Stimulated activated CD8-positive, alpha-beta memory T cell treated with anti-CD3 and anti-CD28 coated beads, Interleukin-4, amount 100 ng/mL, for 48 hours (primary cell): ENCODE data around the gene ITGB6.
"Not testable (repeated sequence)": the region's sequence is repeated elsewhere in the genome, so short reads cannot be mapped to it uniquely, and the experiment has no call there.

Source experiments
- DNase-seq: peaks from one replicate; pipeline ENCODE4 v3.0.0-alpha.2; 2020

ITGB6 gene

DNA sequence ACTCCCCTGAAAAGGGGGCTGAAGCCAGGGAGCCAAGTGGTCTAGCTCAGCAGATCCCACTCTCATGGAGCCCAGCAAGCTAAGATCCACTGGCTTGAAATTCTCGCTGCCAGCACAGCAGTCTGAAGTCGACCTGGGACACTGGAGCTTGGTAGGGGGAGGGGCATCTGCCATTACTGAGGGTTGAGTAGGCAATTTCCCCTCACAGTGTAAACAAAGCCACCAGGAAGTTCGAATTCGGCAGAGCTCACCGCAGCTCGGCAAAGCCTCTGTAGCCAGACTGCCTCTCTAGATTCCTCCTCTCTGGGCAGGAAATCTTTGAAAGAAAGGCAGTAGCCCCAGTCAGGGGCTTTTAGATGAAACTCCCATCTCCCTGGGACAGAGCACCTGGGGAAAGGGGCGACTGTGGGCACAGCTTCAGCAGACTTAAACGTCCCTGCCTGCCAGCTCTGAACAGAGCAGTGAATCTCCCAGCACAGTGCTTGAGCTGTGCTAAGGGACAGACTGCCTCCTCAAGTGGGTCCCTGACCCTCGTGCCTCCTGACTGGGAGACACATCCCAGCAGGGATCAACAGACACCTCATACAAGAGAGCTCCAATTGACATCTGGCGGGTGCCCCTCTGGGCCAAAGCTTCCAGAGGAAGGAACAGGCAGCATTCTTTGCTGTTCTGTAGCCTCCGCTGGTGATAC is 18.8 kb downstream of the ITGB6 start:
- DNase-seq = not testable (repeated sequence)

DNA sequence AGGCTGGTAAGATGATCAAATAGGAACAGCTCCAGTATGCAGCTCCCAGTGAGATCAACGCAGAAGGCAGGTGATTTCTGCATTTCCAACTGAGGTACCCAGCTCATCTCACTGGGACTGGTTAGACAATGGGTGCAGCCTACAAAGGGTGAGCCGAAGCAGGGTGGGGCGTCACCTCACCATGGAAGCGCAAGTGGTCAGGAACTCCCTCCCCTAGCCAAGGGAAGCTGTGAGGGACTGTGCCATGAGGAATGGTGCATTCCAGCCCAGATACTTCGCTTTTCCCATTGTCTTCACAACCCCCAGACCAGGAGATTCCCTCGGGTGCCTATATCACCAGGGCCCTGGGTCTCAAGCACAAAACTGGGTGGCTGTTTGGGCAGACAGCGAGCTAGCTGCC is 19.4 kb downstream of the ITGB6 start:
- not testable (repeated sequence) for DNase-seq

DNA sequence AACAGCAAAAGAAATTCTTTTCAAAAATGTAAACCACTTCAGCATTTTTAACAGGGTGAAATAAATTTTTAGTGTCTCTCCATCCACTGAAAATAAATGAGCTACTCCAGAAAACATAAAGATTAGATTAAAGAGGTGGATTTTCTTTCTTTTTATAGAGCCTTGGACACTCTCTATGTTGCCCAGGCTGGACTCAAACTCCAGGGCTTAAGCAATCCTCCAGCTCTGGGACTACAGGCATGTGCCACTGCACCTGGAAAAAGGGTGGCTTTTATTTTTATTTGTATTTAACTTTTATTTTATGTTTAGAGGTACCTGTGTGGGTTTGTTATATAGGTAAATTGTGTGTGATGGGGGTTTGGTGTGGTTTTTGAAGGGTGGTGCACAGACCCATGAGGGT is 19.9 kb downstream of the ITGB6 start:
- DNase-seq = no peak

DNA sequence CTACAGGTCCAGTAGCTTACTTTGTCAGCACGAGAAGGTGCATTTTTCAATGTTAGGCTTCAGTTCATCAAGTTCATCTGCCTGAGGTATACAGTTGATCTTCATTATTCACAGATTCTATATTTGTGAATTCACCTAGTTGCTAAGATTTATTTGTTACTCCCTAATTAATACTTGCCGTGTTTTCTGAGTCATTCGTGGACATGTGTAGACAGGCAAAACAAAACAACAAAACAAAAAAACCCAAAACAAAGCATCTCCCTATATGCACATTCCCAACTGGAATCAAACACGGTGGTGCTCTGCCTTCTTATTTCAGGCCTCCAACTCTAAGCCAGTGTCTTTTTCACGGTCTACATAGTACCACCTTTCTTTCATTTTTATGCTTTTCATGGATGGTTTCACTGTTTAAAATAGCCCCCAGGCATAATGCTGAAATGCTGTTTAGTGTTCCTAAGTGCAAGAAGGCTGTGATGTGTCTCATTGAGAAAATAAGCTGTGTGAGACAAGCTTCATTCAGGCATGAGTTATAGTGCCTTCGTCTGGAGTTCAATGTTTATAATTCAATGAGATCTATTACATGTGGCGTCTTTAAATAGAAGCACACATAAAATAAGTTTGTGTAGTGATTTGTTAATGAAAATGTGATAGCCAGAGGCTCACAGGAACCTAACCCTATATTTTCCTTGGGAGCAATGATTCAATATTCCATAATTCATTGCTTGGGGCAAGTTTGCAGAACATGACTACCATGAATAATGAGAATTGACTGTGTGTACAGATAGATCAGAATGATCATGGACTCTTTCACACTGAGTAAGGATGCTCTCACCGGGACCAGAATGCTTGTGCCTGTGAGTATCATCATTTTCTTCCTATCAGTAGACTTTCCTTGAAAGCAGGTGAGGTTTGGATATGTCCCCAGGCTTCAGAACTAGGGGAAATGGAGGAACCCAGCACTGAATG is 24.6 kb downstream of the ITGB6 start:
- no peak for DNase-seq

DNA sequence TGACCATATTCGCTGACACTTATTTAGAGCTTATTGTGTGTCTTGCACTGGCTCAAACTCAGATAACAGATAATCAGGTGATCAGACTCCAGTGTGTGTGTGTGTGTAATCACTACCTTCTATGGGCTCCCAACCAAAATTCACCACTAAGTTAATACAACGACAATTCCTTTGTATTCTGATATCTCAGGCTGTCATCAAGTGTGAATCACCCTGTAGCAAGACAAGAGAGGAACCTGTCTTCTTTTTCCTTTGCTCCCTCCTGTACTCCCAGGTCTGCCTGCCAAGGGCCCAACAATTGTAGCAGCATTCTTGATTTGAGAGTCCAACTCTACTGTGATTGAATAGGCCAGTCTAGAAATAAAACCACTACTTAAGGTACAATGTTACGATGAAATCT is 25.8 kb downstream of the ITGB6 start:
- DNase-seq = no peak

DNA sequence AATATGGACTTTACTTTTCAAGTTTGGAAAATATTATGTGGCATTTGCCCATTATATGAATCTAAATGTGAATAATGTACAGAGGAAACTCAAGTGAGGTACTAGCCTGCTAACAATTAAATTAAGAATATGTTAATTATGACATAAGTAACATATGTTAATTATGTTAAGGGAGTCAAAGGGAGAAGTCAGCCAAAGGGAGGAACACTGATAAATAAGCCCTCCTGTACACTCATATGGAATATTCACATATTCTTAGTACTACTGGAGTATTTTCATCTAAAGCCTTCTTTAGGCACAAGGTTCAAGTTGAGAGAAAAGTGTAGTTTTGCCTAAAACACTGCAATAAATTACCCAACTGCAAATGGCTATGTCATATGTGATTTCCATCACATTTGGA is 30.1 kb downstream of the ITGB6 start:
- no peak for DNase-seq

DNA sequence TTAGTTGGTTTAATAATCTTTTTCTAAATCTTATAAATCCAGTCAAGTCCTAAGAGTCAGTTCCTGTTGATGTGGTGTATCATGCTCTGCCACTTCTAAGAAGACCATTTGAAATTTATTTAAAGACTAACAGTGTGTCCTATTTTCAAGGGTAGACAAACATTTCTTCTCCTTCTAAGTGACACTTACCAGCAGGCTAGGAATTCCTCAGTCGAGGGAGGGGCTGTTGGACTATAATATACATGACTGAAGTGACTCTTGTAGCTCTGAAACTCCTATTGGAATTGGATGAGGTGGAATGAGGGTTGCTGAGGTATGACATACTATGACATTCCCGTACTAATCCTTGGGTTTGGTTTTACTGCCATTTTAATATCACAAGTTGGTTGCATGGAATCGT is 30.6 kb downstream of the ITGB6 start:
- no peak for DNase-seq

DNA sequence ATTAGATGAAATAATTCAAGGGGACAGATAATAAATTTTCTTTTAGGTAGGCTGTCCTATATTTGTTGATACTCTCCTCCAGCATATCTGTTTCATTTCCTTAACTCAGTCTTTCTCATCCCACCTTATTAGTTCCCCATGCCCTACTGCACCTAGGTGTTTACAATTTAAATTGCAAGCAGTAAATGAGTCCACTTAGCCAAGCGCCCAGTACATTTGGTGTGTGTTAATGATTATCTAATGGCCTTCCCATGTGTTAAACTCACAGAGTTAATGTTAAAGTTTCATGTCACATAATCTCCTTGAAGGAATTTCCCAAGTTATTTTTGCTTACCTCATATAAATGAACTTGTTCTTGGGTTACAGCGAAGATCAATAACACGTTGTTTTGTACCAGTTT is 31.2 kb downstream of the ITGB6 start:
- no peak for DNase-seq

DNA sequence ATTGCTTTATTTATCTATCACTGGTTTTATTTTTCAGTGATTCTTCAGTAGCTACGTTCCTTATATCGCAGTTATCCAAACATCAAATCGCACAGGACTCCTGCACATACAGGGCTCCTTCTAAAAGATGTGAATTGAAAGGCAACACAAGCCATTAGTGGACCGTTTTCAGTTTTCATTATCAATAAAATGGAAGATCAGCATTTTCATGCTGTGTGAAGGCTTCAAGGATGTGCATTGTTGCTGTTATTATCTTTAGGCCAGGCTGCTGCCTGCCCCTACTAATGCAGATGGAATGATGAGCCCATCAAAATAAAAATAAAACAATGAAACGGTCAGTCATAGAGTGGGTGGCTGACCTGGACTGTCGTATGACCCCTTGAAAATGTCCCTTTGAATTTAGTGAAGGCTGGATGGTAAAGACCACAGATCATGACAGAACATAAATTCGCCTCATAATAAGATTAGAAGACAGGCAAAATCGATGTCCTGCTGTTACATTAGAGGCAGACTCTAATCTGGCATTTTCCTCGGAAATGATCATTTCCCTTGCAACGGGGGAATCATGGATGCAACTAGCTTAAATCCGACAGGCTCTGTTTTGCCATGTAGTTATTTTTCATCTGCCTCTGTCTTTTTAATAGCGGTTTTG is 32.9 kb downstream of the ITGB6 start:
- no peak for DNase-seq

DNA sequence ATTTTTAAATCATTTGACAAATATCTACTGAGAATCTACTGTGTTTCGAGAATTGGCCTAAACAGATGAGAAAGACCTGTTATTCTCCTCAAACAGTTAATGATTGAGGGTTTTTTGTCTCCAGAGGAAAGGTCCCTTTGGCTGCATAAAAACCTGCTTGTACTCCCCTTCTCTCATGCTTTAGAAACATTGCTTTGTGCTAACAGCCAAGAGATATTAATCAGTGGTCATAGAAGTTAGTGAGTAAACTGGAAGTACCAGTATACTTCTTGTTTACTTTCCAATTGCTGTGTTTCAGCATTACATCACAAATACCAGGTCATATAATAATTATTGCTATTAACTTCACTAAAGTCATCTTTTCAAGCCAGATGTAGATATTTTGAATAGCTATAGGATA is 34.1 kb downstream of the ITGB6 start:
- no peak for DNase-seq

DNA sequence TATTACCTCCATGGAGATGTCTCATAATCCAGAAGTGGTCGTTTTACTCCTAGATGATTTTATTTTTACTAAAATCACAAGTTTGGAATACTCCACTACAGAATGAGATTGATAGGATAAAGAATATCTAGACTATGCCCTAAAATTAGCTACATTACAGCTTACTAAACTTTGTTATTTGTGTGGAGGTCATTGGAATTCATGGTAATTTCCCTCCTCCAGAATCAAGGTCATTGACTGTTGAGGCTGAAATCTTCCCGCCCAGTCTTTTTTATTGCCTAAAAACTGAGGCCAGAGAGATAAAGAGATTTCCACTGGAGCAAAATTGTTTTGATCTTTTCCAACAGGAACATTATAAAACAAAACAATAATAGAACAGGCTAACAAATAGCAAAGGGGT is 35.0 kb downstream of the ITGB6 start:
- DNase-seq = no peak

DNA sequence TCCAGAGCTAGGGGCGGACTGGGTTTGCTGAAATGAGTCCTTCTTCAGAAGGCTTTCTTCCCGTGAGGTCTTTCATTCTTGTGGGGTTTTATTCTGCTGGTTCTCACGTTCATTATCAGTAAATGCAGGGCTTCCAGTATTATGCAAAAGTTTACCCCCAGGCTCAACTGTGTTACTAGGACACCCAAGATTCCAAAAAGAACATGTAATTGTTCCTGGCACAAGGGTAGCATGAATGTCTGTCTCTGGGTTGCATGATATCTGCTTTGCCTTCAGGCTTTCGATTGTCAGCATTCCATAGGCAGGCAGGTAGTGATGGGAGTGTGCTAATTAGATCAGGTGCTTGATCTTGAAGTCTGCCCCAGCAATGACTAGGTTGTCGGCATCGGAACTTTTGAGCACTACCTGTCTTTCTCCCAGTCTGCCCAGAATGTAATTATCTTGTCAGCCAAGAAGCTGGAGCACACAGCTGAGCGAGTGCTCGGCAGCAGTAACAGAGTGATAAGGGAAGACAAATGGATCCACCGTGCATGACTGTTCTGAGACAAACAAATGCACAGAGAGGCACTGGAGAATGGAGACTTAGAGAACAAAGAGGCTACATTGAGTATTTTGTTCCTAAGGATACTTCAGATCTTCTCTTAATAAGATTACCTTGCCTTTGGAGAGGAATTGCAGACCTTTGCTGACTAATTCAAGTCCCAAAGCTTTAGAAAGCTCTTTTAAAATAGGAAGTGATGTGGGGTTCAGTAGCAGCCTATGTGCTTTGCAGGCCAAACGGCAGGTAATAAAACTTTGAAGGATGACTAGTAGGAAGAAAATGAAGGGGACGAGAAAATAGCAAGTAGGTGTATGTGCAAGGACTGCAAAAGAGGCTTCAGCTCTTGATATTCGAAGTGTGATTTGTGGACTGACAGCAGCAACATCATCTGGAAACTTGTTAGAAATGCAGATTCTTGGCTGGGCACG is 41.9 kb downstream of the ITGB6 start:
- DNase-seq = no peak

DNA sequence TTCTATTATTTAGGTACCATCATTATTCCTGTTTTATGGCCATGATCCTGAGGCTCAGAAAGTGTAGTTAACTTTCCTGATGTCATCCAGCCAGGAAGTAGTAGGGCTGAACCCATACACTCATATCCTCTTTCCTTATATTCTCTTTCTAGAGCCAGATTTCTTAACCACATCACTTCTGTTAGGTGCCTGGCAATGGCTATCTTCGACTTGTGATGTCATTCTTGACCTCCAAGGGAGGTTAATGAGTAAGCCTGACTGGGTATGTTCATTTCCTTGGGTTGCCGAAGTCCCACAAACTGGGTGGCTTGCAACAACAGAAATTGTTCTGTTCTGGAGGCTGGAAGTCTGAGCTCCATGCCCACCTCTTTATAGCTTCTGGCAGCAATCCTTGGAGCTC is 43.4 kb downstream of the ITGB6 start:
- no peak for DNase-seq

DNA sequence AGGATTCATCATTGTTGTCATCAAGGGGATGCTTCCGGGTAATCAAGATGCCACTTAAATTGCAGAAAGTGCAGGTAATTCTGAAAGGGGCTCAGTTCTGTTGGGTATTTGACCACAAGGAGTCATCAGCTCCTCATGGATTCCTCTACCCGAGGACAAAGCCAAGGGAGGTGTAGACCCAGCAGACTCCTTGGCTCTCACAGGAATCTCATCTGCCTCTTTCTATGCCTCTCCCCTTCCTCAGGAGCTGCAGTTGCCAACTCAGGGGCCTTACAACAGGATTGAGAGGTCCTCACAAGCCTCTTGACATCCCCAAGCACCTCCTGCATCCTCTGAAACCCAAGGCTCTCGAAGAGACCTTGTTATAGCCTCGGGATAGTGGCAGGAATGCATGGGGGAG is 44.0 kb downstream of the ITGB6 start:
- no peak for DNase-seq

DNA sequence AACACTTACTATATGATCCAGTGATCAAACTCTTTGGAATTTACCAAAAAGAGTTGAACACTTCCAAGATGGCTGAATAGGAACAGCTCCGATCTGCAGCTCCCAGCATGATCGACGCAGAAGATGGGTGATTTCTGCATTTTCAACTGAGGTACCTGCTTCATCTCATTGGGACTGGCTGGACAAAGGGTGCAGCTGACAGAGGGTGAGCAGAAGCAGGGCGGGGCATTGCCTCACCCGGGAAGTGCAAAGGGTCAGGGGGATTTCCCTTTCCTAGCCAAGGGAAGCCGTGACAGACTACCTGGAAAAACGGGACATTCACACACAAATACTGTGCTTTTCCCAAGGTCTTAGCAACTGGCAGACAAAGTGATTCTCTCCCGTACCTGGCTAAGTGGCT is 51.7 kb downstream of the ITGB6 start:
- not testable (repeated sequence) for DNase-seq

DNA sequence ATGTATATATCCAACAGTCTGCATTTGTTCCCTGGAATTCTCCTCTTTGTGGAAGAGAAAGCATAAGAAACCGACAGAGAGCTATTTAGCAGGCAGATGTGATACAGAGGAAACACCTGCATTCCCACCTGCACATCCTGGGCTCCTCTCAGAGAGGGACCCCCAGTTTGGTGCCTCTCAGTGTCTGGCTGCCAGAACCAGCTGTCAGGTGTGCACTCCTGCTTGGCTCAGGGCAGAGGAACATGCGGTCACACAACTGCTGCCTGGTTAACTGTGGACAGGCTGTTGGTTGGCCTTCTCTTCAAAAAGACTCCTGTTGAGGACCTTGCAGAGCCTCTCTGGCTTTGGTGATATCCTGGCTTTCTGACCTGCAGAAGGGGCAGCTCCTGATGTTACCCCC is 54.6 kb downstream of the ITGB6 start:
- DNase-seq = no peak

DNA sequence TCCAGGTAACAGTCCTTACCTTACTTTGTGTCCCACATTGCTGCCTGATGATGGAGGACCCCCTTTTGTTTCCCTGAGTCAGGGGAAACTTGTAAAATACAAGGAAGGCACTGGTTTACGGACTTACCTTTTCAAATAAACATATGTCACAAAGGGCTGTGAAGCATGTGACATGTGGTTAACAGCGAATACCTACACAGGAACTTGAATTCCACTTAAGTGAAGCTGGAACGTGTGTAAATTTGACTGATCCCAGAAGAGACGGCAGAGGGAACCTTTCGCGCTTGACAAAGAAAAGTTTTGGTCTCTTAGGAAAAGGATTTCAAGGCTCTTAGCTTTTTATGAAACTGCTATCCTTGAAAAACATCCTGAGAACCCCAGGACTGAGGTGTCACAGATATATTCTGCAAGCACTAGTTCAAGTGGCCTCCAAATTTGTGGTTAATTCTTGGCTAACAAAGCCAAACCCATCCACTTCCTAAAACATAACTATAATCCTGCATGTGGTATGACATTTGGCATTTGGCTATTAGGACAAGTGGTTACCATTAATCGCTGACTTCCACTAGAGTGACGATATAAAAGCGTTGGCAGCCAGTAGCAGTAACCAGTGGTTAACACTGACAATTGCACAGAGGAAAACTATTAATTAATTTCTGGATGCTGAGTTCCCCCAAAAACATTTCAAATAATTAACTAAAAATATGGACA is 55.6 kb downstream of the ITGB6 start:
- no peak for DNase-seq

DNA sequence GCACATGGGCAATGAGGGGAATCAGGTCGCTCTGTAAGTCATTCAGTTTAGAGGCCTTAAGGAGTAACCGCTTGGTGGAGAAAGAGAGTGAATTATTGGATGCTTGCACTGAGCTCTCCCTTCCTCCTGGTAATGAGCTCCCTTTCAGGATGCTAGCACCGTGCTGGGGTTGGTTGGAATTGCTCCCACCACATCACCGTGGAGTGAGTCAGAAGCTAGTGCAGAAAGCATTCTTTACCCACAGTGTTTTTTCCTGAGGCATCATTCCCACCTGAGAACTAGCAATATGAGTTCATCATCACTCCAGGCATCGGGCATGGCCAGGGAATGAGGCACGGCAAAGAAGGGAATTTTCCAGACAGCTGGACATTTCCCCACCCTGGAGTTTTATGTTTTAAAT is 57.6 kb downstream of the ITGB6 start:
- no peak for DNase-seq

DNA sequence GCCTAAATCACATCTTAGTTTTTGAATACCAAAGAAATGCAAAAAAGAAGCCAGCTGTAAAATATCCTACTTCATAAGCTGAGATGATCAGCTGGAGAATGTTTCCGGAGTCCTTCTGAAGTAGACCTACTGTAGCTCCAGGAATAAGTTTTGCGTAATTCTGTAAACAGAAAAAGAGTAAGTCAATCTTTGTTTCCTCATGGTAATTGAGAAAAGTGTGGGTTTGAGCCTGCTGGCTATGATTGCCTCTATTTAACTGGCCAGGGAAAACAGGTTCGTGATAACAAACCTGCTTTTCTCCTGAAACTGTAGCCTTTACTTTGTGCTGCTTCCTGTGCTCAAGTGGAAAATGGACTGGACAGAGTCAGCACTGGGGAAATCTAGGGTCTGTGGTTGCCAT is 58.2 kb downstream of the ITGB6 start:
- no peak for DNase-seq

DNA sequence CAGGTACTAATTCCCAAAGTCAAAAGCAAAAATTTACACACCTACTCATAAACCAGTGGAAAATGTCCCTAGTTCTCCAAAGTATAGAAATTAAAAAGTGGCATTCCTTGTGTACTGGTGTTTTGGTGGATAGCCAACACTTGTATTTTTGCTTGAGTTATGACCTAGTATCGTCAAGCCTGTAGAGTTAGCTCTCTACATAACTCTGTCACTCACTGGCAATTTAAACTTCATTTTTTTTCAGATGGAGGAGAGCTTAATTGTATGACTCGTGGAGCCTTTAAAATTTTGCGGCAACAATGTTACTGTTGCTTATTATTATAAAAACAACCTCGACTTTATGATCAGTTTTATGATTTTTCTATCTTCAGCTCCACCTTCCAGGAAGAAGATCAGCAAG is 58.7 kb downstream of the ITGB6 start:
- no peak for DNase-seq

DNA sequence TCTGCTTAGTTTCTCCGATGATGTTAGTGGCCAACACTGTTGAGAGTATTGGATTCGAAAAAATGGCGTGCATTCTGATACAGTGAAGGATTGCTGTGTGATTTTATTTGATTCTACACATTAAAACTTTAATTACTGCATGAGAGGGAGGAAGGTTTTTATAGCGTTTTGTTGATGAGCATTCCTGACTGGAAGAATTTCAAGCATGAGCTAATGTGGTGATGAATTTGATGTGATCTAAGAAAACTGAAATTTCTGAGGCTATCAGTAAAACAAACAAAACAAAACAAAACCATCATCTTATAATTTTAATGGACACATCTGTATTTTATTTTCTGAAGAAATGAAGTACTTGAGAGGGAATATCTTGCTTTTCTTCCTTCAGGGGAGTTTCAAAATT is 59.6 kb downstream of the ITGB6 start:
- no peak for DNase-seq

DNA sequence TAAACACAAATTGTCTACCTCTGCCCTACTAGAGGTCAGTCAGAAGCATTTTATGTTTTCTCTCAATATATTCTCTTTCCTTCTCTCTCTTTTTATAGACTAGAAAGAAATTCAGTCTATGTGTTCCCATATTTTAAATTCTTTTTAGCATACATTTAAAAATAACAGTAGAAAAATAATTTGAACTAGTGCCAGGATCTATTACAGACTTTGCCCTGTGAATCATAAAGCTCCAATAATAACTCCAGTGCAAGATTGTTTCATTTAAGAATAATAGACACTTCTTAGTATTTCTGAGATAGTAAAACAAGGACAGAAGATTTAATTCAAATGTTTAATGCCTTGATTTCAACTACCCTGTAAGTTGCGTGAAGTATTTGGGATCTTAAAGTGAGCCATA is 60.1 kb downstream of the ITGB6 start:
- DNase-seq = no peak
